IMR-90 (cell line): ENCODE data around the gene FBXO5. TPM values are rescaled to one million over a fixed set of nuclear protein-coding genes. Genes with fewer than 3 reads are reported as not detected.

Experiments
- ATAC-seq: fragments of 200-7000 bp; cut with Tn5 transposase; 2 replicates; pipeline ENCODE4 v1.9.1; 2020; ENCODE audit warnings: low read depth, mild to moderate bottlenecking, moderate library complexity
- BruUV-seq: library from RNA; stranded (reverse); fragments of 400-500 nt; replicated peaks from 2 replicates; lab custom pipeline; 2021; lab: Mats Ljungman, UMichigan
- CTCF ChIA-PET: fragments of 300-600 bp; formaldehyde crosslinking; extraction: SDS; loops from one replicate; lab custom pipeline; 2021; ENCODE audit warnings: antibody characterized with exemption; lab: Yijun Ruan, JAX
- POLR2A ChIA-PET: fragments of 300-600 bp; sonication (Branson Sonifier 250); formaldehyde crosslinking; loops from one replicate; lab custom pipeline; 2022; ENCODE audit warnings: antibody characterized with exemption; ENCODE audit not compliant: unreplicated experiment; lab: Charles Lee
- DNase-seq: peaks from one replicate; pipeline ENCODE4 v3.0.0; 2013
- H2AFZ ChIP-seq: replicated peaks from 2 replicates; pipeline ENCODE3; 2013; ENCODE audit warnings: low read length, mild to moderate bottlenecking; ENCODE audit not compliant: poor library complexity
- H2AK5ac ChIP-seq: 2 replicates; pipeline ENCODE4 v1.6.1; 2013; ENCODE audit warnings: low read depth, low read length, inconsistent platforms
- H2AK9ac ChIP-seq: replicated peaks from 2 replicates; pipeline ENCODE3; 2013; ENCODE audit warnings: mild to moderate bottlenecking, low read depth, low read length, moderate library complexity; ENCODE audit not compliant: poor library complexity
- H2BK120ac ChIP-seq: 2 replicates; pipeline ENCODE4 v1.6.1; 2013; ENCODE audit warnings: low read depth, low read length, inconsistent platforms
- H2BK15ac ChIP-seq: 3 replicates; pipeline ENCODE4 v1.6.1; 2013; ENCODE audit warnings: low read depth, low read length, inconsistent platforms
- H2BK20ac ChIP-seq: 2 replicates; pipeline ENCODE4 v1.6.1; 2013; ENCODE audit warnings: low read depth, mild to moderate bottlenecking, inconsistent platforms, low read length, moderate library complexity
- H2BK5ac ChIP-seq: 2 replicates; pipeline ENCODE4 v1.6.1; 2013; ENCODE audit warnings: mild to moderate bottlenecking, low read depth, low read length, inconsistent platforms; ENCODE audit not compliant: poor library complexity, severe bottlenecking
- H3K14ac ChIP-seq: replicated peaks from 2 replicates; pipeline ENCODE4 v1.6.1; 2013; ENCODE audit warnings: low read depth, low read length, inconsistent platforms
- H3K18ac ChIP-seq: 2 replicates; pipeline ENCODE4 v1.6.1; 2013; ENCODE audit warnings: low read depth, low read length, control low read depth
- H3K23ac ChIP-seq: 2 replicates; pipeline ENCODE4 v1.6.1; 2013; ENCODE audit warnings: low read depth, low read length, inconsistent platforms
- H3K27ac ChIP-seq: 2 replicates; pipeline ENCODE4 v1.5.1; 2013; ENCODE audit warnings: mild to moderate bottlenecking, control low read depth, low read length; ENCODE audit not compliant: insufficient read depth
- H3K27me3 ChIP-seq: 2 replicates; pipeline ENCODE4 v1.6.1; 2013; ENCODE audit warnings: low read length; ENCODE audit not compliant: control insufficient read depth, insufficient read depth
- H3K36me3 ChIP-seq: 2 replicates; pipeline ENCODE4 v1.6.1; 2013; ENCODE audit warnings: low read length, mixed read lengths; ENCODE audit not compliant: control insufficient read depth, insufficient read depth
- H3K4ac ChIP-seq: 2 replicates; pipeline ENCODE4 v1.6.1; 2013; ENCODE audit warnings: low read depth, low read length, inconsistent platforms
- H3K4me1 ChIP-seq: 2 replicates; pipeline ENCODE4 v1.6.1; 2013; ENCODE audit warnings: low read length, mixed read lengths; ENCODE audit not compliant: control insufficient read depth, insufficient read depth
- H3K4me2 ChIP-seq: 2 replicates; pipeline ENCODE4 v1.6.1; 2013; ENCODE audit warnings: low read depth, mild to moderate bottlenecking, control low read depth, low read length, moderate library complexity
- H3K4me3 ChIP-seq: 2 replicates; pipeline ENCODE4 v1.5.1; 2013; ENCODE audit warnings: low read depth, mild to moderate bottlenecking, control low read depth, low read length, moderate library complexity; ENCODE audit not compliant: insufficient read depth
- H3K56ac ChIP-seq: 2 replicates; pipeline ENCODE4 v1.6.1; 2013; ENCODE audit warnings: low read length, inconsistent platforms; ENCODE audit not compliant: insufficient read depth; ENCODE audit errors: extremely low read depth
- H3K79me1 ChIP-seq, 2 experiments: 2 replicates each; pipeline ENCODE4 v1.6.1; 2013; ENCODE audit warnings: low read length in 2 of 2, inconsistent platforms in 1 of 2, low read depth in 1 of 2
- H3K9ac ChIP-seq: 2 replicates; pipeline ENCODE4 v1.6.1; 2013; ENCODE audit warnings: low read depth, low read length, control low read depth
- H3K9me1 ChIP-seq: 2 replicates; pipeline ENCODE4 v1.6.1; 2013; ENCODE audit warnings: low read length, inconsistent platforms; ENCODE audit not compliant: insufficient read depth
- H3K9me3 ChIP-seq: 2 replicates; pipeline ENCODE4 v1.6.1; 2013; ENCODE audit warnings: low read length; ENCODE audit not compliant: control insufficient read depth, insufficient read depth
- H4K20me1 ChIP-seq: 2 replicates; pipeline ENCODE4 v1.6.1; 2013; ENCODE audit warnings: low read length, inconsistent platforms; ENCODE audit not compliant: insufficient read depth
- H4K5ac ChIP-seq: 2 replicates; pipeline ENCODE4 v1.6.1; 2013; ENCODE audit warnings: mild to moderate bottlenecking, low read depth, low read length, control low read depth
- H4K8ac ChIP-seq, 2 experiments: 2 replicates each; pipeline ENCODE4 v1.6.1; 2013; ENCODE audit warnings: low read depth in 2 of 2, low read length in 2 of 2, control low read depth in 1 of 2, inconsistent platforms in 1 of 2
- H4K91ac ChIP-seq: 2 replicates; pipeline ENCODE4 v1.6.1; 2013; ENCODE audit warnings: low read depth, low read length, inconsistent platforms; ENCODE audit not compliant: insufficient read depth
- BHLHE40 ChIP-seq: fragments of 150-350 bp; IDR thresholded peaks from 2 replicates; pipeline ENCODE4 v1.6.1; 2016; ENCODE audit warnings: mild to moderate bottlenecking, low read depth, low read length
- CEBPB ChIP-seq: IDR thresholded peaks from 2 replicates; pipeline ENCODE4 v1.6.1; 2012; ENCODE audit warnings: low read depth, low read length, improper control_type of control experiment
- CHD1 ChIP-seq: IDR thresholded peaks from 2 replicates; pipeline ENCODE4 v1.6.1; 2012; ENCODE audit warnings: low read depth, low read length, improper control_type of control experiment
- FOS ChIP-seq: fragments of 150-350 bp; IDR thresholded peaks from 2 replicates; pipeline ENCODE4 v1.6.1; 2016; ENCODE audit warnings: low read depth, low read length
- MAFK ChIP-seq: IDR thresholded peaks from 2 replicates; pipeline ENCODE4 v1.6.1; 2012; ENCODE audit warnings: low read depth, low read length, improper control_type of control experiment
- MAZ ChIP-seq: IDR thresholded peaks from 2 replicates; pipeline ENCODE4 v1.6.1; 2012; ENCODE audit warnings: low read depth, mild to moderate bottlenecking, low read length, improper control_type of control experiment, moderate library complexity, borderline replicate concordance
- MXI1 ChIP-seq: IDR thresholded peaks from 2 replicates; pipeline ENCODE4 v1.6.1; 2012; ENCODE audit warnings: low read depth, mild to moderate bottlenecking, low read length, moderate library complexity, borderline replicate concordance
- NFE2L2 ChIP-seq: fragments of 150-350 bp; IDR thresholded peaks from 2 replicates; pipeline ENCODE4 v1.6.1; 2016; ENCODE audit warnings: low read depth, mild to moderate bottlenecking, low read length
- POLR2A ChIP-seq: IDR thresholded peaks from 2 replicates; pipeline ENCODE4 v1.6.1; 2012; ENCODE audit warnings: mild to moderate bottlenecking, low read depth, low read length
- RAD21 ChIP-seq: IDR thresholded peaks from 2 replicates; pipeline ENCODE4 v1.6.1; 2012; ENCODE audit warnings: low read length, improper control_type of control experiment
- RCOR1 ChIP-seq: IDR thresholded peaks from 2 replicates; pipeline ENCODE4 v1.6.1; 2012; ENCODE audit warnings: mild to moderate bottlenecking, low read length, improper control_type of control experiment; ENCODE audit not compliant: insufficient replicate concordance
- RFX5 ChIP-seq: IDR thresholded peaks from 2 replicates; pipeline ENCODE4 v1.8.0; 2012; ENCODE audit warnings: low read depth, mild to moderate bottlenecking, low read length, moderate library complexity
- SMC3 ChIP-seq: fragments of 150-350 bp; IDR thresholded peaks from 2 replicates; pipeline ENCODE4 v1.6.1; 2016; ENCODE audit warnings: low read depth, mild to moderate bottlenecking, antibody characterized with exemption, low read length, moderate library complexity
- WGBS, 2 experiments: methylation state at CpG; one replicate each; pipeline versions ENCODE4 v1.1.5 to v1.1.7; 2013; ENCODE audit warnings: missing lambda C conversion rate in 2 of 2; ENCODE audit not compliant: insufficient read length in 1 of 2; ENCODE audit errors: extremely low coverage in 2 of 2; 5-methylcytosine and 5-hydroxymethylcytosine counted together
- dilution Hi-C: fragments of 300-500 bp; cut with HindIII; formaldehyde crosslinking; loops from one replicate; pipeline ENCODE4 v1.14.3; 2018; ENCODE audit warnings: low sequenced_read_pairs; ENCODE audit not compliant: unreplicated experiment
- in situ Hi-C: fragments of 300-500 bp; cut with MboI; formaldehyde crosslinking; loops from 3 replicates; pipeline ENCODE4 v1.14.3; 2019; ENCODE audit warnings: low sequenced_read_pairs, inconsistent platforms, mixed read lengths
- intact Hi-C: fragments of 100-400 bp; cut with micrococcal nuclease; formaldehyde crosslinking; loops from 2 replicates; pipeline ENCODE4 v1.10.0; 2022
- polyA plus RNA-seq, 3 experiments: library from polyadenylated mRNA; depleted of rRNA; stranded (reverse); fragments of >200 nt; gene quantifications; 2 replicates each; pipeline ENCODE4 v1.2.3, GENCODE V29; 2012; ENCODE audit warnings: low replicate concordance in 1 of 3
- total RNA-seq: library from RNA; depleted of rRNA; stranded (reverse); fragments of >200 nt; gene quantifications from 2 replicates; pipeline ENCODE4 v1.2.3, GENCODE V29; 2012
- TF ChIP-seq, protein P1 (sequence below): conservative IDR thresholded peaks from 2 replicates; pipeline ENCODE4 v1.5.1; 2012; ENCODE audit warnings: mild to moderate bottlenecking, low read depth, low read length, improper control_type of control experiment
- TF ChIP-seq, protein P2 (sequence below): fragments of 150-350 bp; IDR thresholded peaks from 2 replicates; pipeline ENCODE4 v1.6.1; 2016; ENCODE audit warnings: low read depth, mild to moderate bottlenecking, low read length, moderate library complexity, borderline replicate concordance
- TF ChIP-seq, protein P3 (sequence below): fragments of 150-350 bp; IDR thresholded peaks from 2 replicates; pipeline ENCODE4 v1.6.1; 2017; ENCODE audit warnings: mild to moderate bottlenecking, antibody characterized with exemption, low read length, low read depth

The FBXO5 gene
- total and polyA plus RNA-seq, 2 of the 4 experiments (the other 2 are of a cell fraction), result 11.8 to 16.7 TPM

DNA sequence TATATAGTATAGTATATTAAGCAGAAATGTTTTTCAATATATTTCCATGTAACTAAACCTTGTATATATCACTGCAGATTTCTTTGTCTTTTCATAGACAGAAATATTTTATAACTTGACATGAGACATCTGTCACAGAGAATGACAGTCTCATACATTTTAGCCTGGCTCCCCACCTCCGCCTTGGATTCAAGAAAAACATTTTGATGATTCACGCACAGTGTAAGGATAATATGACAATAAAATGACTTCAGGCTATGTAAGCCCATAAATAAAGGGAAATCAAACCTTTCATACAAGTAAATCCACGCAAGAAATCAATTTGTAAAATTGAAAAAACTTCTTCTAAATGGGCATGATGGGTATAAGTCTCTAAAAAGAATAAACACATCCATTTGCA is 36.4 kb downstream of the FBXO5 start:
- Histone ChIP-seq H4K5ac (no peak overlapping the region), H2AK9ac (no peak overlapping the region), H2AK5ac (no peak overlapping the region), H3K4me1 (no peaks in the 10 kb centered on the region), H3K4ac (no peak overlapping the region), H3K9me3 (no peaks in the 10 kb centered on the region), H3K4me3 (no peak overlapping the region), H2BK120ac (no peak overlapping the region), H3K79me1 (no peaks in the 10 kb centered on the region), H3K4me2 (no peak overlapping the region), H2BK5ac (no peak overlapping the region), H3K9me1 (no peaks in the 10 kb centered on the region), H2BK15ac (no peak overlapping the region), H3K56ac (no peak overlapping the region), H4K91ac (no peak overlapping the region), H3K9ac (no peak overlapping the region), H2AFZ (no peak overlapping the region), H3K36me3 (no peaks in the 10 kb centered on the region), H3K14ac (no peak overlapping the region), H3K27ac (no peak overlapping the region), H3K18ac (no peak overlapping the region), H2BK20ac (no peak overlapping the region), H4K8ac (no peak overlapping the region), H3K27me3 (no peaks in the 10 kb centered on the region), H3K23ac (no peak overlapping the region), H4K20me1 (no peaks in the 10 kb centered on the region)
- TF ChIP-seq CHD1, result no peak
- TF ChIP-seq NFE2L2, result no peak
- TF ChIP-seq, protein P1, sequence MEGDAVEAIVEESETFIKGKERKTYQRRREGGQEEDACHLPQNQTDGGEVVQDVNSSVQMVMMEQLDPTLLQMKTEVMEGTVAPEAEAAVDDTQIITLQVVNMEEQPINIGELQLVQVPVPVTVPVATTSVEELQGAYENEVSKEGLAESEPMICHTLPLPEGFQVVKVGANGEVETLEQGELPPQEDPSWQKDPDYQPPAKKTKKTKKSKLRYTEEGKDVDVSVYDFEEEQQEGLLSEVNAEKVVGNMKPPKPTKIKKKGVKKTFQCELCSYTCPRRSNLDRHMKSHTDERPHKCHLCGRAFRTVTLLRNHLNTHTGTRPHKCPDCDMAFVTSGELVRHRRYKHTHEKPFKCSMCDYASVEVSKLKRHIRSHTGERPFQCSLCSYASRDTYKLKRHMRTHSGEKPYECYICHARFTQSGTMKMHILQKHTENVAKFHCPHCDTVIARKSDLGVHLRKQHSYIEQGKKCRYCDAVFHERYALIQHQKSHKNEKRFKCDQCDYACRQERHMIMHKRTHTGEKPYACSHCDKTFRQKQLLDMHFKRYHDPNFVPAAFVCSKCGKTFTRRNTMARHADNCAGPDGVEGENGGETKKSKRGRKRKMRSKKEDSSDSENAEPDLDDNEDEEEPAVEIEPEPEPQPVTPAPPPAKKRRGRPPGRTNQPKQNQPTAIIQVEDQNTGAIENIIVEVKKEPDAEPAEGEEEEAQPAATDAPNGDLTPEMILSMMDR, result no peak
- TF ChIP-seq CEBPB, result no peak
- no peak for TF ChIP-seq RCOR1
- TF ChIP-seq, protein P2, sequence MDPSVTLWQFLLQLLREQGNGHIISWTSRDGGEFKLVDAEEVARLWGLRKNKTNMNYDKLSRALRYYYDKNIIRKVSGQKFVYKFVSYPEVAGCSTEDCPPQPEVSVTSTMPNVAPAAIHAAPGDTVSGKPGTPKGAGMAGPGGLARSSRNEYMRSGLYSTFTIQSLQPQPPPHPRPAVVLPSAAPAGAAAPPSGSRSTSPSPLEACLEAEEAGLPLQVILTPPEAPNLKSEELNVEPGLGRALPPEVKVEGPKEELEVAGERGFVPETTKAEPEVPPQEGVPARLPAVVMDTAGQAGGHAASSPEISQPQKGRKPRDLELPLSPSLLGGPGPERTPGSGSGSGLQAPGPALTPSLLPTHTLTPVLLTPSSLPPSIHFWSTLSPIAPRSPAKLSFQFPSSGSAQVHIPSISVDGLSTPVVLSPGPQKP, result no peak
- TF ChIP-seq MXI1, result no peak
- no peak for TF ChIP-seq RAD21
- no peak for TF ChIP-seq SMC3
- TF ChIP-seq BHLHE40, result no peak
- TF ChIP-seq, protein P3, sequence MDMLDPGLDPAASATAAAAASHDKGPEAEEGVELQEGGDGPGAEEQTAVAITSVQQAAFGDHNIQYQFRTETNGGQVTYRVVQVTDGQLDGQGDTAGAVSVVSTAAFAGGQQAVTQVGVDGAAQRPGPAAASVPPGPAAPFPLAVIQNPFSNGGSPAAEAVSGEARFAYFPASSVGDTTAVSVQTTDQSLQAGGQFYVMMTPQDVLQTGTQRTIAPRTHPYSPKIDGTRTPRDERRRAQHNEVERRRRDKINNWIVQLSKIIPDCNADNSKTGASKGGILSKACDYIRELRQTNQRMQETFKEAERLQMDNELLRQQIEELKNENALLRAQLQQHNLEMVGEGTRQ, result no peak
- no peak for TF ChIP-seq FOS
- no peak for TF ChIP-seq MAFK
- no peak for TF ChIP-seq POLR2A
- TF ChIP-seq RFX5, result no peak
- TF ChIP-seq MAZ, result no peak
- ATAC-seq (no peak), DNase-seq (no peak)
- CTCF ChIA-PET, result interaction anchor here (0.8 to 0.9 kb wide), 2 partner anchors 8 to 1639 kb away, joined by 3 to 6 read pairs; no protein-coding TSS in a partner anchor
- POLR2A ChIA-PET, result no interaction called here
- dilution Hi-C loops, result no loop called here
- no CpG with 5 or more reads among the region's 3 CpGs for WGBS, 2 experiments
- no TSS peak for BruUV-seq
- intact Hi-C loops, result loop anchor here (5.0 to 10.0 kb wide), 2 partner anchors 394 to 462 kb away; no protein-coding TSS in a partner anchor
- in situ Hi-C loops, result loop anchor here (10.0 kb wide), 1 partner anchor 92 kb away; no protein-coding TSS in a partner anchor
